GM19397 (cell line): ENCODE measurements around the gene TAAR8.
"Not testable (repeated sequence)": the region's sequence is repeated elsewhere in the genome, so short reads cannot be mapped to it uniquely, and the experiment has no call there.

ENCODE experiments used
- ATAC-seq: cut with Tn5 transposase; IDR thresholded peaks from one replicate; pipeline ENCODE4 v1.9.1; 2021; ENCODE audit warnings: mild to moderate bottlenecking, moderate library complexity; ENCODE audit not compliant: unreplicated experiment

Gene TAAR8

GRCh38 chr6:132552372-132552771, at the start of gene TAAR8:
TSS of gene TAAR8 (plus strand) at chr6:132552672. CDS start at chr6:132552693, 21 bp downstream.
- no peak for ATAC-seq

GRCh38 chr6:132504757-132505156, 47.7 kb upstream of the TAAR8 start:
- ATAC-seq, result no peak

GRCh38 chr6:132505158-132505557, 47.3 kb upstream of the TAAR8 start:
- ATAC-seq, result no peak

GRCh38 chr6:132506461-132506860, 46.0 kb upstream of the TAAR8 start:
- no peak for ATAC-seq

- ATAC-seq, result no peak
Observed at GRCh38 chr6:132506869-132507808, 45.3 kb upstream of the TAAR8 start.

- ATAC-seq, result no peak
Observed at GRCh38 chr6:132511210-132511830, 41.2 kb upstream of the TAAR8 start.

- ATAC-seq, result no peak
Observed at GRCh38 chr6:132511831-132512220, 40.6 kb upstream of the TAAR8 start.

GRCh38 chr6:132512342-132512637, 40.2 kb upstream of the TAAR8 start:
- ATAC-seq, result no peak

- peak; percentile 93 for ATAC-seq
Observed at GRCh38 chr6:132512638-132513632, 39.5 kb upstream of the TAAR8 start, which contains the start of gene STX7. TSS of gene STX7 (minus strand) at chr6:132513116. CDS start at chr6:132503530, 9,586 bp downstream.

- no peak for ATAC-seq
Observed at GRCh38 chr6:132513831-132514545, 38.5 kb upstream of the TAAR8 start.

- ATAC-seq, result no peak
Observed at GRCh38 chr6:132515386-132515785, 37.1 kb upstream of the TAAR8 start.

- ATAC-seq, result no peak
Observed at GRCh38 chr6:132520953-132521352, 31.5 kb upstream of the TAAR8 start.

- ATAC-seq, result no peak
Observed at GRCh38 chr6:132524646-132525045, 27.8 kb upstream of the TAAR8 start.

- ATAC-seq, result no peak
Observed at GRCh38 chr6:132525866-132526265, 26.6 kb upstream of the TAAR8 start.

- ATAC-seq, result no peak
Observed at GRCh38 chr6:132526461-132526860, 26.0 kb upstream of the TAAR8 start.

- ATAC-seq, result no peak
Observed at GRCh38 chr6:132527791-132528190, 24.7 kb upstream of the TAAR8 start.

GRCh38 chr6:132530293-132530974, 22.0 kb upstream of the TAAR8 start:
- ATAC-seq, result peak; percentile 82

GRCh38 chr6:132534546-132534945, 17.9 kb upstream of the TAAR8 start:
- not testable (repeated sequence) for ATAC-seq

- ATAC-seq, result no peak
Observed at GRCh38 chr6:132537145-132537544, 15.3 kb upstream of the TAAR8 start.

- no peak for ATAC-seq
Observed at GRCh38 chr6:132537977-132538376, 14.5 kb upstream of the TAAR8 start, which contains the start of gene TAAR9. TSS of gene TAAR9 (plus strand) at chr6:132538277. CDS start at chr6:132538290, 13 bp downstream.
